Prostate gland (tissue), 2 donors: ENCODE results near the gene NAPB.

ENCODE experiments used
- CTCF ChIP-seq, 4 experiments: fragments of 200-600 bp in 2 of 4; fragments of 450-650 bp in 2 of 4; sonication (generic) in 2 of 4; IDR thresholded peaks; 1 replicate in 3 of 4; 2 replicates in 1 of 4; pipeline ENCODE4 v1.5.1; 2016 to 2019; ENCODE audit warnings: antibody characterized with exemption in 4 of 4, mild to moderate bottlenecking in 2 of 4, moderate library complexity in 2 of 4
- POLR2A ChIP-seq: fragments of 450-650 bp; IDR thresholded peaks from one replicate; pipeline ENCODE4 v1.6.1; 2016; ENCODE audit warnings: antibody characterized with exemption, mild to moderate bottlenecking

- TF ChIP-seq CTCF (IDR thresholded peaks at IDR 0.05), result no peak
- TF ChIP-seq POLR2A, result no peak
These were observed 33.5 kb upstream of the NAPB start for GRCh38 chr20:23454816-23455215.
